Epithelial cell of umbilical artery (primary cell): ENCODE measurements around the gene SEMA6C. TPM values are rescaled to one million over a fixed set of nuclear protein-coding genes. Genes with fewer than 3 reads are reported as not detected.

Experiments
- total RNA-seq: library from RNA; depleted of rRNA; stranded (reverse); fragments of >200 nt; gene quantifications from 2 replicates; pipeline ENCODE4 v1.2.3, GENCODE V29; 2014

Gene SEMA6C, protein sequence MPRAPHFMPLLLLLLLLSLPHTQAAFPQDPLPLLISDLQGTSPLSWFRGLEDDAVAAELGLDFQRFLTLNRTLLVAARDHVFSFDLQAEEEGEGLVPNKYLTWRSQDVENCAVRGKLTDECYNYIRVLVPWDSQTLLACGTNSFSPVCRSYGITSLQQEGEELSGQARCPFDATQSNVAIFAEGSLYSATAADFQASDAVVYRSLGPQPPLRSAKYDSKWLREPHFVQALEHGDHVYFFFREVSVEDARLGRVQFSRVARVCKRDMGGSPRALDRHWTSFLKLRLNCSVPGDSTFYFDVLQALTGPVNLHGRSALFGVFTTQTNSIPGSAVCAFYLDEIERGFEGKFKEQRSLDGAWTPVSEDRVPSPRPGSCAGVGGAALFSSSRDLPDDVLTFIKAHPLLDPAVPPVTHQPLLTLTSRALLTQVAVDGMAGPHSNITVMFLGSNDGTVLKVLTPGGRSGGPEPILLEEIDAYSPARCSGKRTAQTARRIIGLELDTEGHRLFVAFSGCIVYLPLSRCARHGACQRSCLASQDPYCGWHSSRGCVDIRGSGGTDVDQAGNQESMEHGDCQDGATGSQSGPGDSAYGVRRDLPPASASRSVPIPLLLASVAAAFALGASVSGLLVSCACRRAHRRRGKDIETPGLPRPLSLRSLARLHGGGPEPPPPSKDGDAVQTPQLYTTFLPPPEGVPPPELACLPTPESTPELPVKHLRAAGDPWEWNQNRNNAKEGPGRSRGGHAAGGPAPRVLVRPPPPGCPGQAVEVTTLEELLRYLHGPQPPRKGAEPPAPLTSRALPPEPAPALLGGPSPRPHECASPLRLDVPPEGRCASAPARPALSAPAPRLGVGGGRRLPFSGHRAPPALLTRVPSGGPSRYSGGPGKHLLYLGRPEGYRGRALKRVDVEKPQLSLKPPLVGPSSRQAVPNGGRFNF
- total RNA-seq: 5.8 and 8.8 TPM in 2 replicates

DNA sequence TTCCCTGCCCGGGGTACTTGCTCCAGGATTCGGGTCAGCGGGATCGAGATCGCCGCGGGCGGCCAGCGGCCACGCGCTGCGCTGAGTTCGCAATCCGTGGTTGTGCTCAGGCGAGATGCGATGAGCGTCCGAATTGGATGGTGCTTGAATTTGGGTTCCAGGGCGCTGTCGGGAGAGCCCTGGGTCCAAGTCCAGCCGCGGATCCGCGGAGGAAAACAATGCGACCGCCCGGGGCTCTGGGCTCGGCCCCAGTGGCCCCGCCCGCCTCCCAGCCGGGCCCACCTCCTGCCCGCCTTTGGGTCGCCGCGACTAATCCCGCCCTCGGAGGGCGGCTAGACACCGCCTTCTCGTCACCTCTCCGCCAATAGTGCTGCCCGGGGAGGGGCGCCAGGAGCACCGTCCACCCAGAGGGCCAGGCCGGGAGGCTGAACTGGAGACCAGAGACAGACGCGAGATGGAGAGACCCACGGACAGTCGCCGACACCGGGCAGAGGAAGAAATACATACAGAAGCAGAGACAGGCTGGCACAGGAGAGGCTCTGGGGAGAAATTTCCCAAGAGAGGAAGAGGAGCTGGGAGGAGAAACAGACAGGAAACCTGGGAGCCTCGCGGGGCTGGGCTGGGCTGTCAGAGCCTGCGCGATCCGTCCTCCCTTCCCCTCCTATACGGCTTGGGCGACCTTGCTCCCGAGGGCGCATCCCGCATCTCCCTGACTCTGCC, at the start of gene SEMA6C:
SEMA6C (minus strand) TSS at position 220 of the 720 bp plus-strand sequence. CDS start 4,010 bp downstream, outside the sequence.

DNA sequence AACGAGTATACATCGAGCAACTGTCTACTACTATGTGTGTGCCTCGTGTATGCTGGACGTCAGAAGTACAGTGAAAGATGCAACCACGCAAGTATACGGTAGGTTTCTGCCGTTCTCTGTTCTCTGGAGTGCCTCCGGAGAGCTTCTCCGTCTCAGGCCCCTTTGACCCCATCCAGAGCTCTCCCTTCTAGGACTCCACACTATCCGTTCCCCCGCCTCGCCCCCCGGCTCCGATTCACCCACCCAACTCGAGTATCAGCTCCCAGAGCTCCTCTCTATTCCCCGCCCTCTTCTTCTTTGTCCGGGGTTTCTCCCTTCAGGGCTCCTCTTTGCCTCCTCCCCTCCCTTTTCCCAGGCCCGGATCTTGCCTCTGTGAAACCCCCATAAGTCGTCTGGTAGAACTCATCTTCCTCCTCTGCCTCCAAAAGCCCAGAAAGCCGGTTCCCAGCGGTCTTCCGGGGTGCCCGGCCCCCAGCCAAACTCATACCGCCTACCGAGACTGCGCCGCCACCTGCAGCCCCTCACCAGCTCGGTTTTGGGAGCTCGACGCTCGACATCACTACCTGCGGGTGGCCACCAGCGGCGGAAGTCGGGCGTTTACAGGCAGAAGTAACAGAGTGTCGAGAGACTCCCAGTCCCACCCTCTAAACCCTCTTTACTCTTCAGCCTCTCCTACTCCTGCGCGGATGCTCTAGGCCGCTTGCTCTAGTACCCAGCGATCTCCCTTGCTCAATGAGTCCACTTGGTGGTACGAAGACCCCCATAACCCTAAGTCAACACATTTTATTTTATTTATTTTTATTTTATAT, 43.4 kb upstream of the SEMA6C start, which contains the start of gene VPS72:
VPS72 (minus strand) TSS at position 561 of the 809 bp plus-strand sequence; CDS start at position 485, 76 bp downstream.

DNA sequence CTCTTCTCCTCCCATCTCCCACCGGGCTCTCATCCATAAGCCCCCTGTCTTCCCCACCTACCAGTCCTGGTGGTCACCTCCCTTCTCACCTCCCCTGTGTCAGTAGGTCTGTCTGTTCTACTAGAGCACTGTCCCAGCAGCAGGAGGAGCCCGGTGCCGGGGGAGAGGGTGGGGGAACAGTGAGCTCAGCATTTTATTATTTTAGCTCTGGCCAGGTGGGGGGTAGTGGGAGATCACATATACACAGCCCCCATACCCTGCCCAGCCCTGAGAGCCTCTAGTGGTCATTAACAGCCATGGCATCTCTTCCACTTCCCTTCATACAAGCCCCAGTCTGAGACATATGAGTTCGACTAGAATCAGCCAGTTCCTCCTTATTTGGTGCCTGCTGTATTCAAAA, 29.4 kb upstream of the SEMA6C start, which contains the start of gene TMOD4:
TMOD4 (minus strand) TSS at position 119 of the 400 bp plus-strand sequence. CDS start 1,106 bp downstream, outside the sequence.

DNA sequence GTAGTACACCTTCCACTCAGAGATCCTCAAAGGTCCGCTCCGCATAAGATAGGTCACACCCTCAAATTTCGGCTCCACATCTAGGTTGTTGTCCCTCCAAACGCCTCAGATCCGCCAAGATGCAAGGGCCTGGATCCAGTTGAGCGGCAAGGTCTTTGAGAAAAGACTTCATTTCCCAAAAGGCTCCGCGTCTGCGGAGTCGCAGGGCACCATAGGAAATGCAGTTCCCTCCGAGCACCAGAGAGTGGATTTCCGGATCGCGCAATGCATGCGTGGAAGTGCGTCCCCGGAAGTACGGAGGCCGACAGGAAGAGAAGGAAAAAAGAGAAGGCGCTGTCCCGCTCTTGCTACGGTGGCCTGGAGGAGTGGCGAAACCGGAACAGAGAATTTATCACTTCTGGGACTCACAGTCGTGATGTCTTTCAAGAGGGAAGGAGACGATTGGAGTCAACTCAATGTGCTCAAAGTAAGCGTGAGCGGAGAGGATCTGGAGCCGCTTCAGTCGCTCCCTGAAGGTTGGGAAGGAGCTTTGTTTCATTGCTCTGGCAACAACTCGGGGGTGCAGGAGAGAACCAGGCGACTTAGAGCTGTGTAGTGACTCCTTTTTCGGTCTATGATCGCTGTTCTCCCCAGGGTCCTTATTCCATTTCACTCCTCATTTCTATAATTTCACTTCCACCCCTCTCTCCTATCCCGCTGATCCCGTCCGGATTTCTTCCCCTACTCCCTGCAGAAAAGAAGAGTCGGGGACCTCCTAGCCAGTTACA, 19.5 kb upstream of the SEMA6C start, which contains the start of the genes LYSMD1 and SCNM1:
LYSMD1 (minus strand) TSS at position 165 of the 767 bp plus-strand sequence. CDS start 644 bp downstream, outside the sequence.
SCNM1 (plus strand) TSS at position 407 of the 767 bp plus-strand sequence; CDS start at position 416, 9 bp downstream.

DNA sequence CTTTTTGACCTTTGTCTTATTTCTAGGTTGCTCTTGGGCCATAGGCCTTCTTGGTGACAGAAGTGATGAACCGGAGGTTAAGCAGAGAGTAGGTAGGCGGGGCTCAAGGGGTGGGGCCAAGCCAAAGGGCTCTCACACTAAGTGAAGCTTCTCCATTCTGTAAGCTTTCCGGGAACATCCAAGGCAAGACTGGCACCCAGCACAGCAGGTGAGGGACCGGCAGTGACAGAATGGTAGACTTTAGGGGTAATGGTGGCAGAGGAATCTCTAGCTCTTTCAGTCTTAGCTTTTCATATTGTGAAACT, 10.0 kb upstream of the SEMA6C start, which contains the start of gene TNFAIP8L2:
TNFAIP8L2 (plus strand) TSS at position 135 of the 305 bp plus-strand sequence. CDS start 2,049 bp downstream, outside the sequence.

Other genes starting within 250 kb of the SEMA6C start
- 28.9 and 42.6 TPM in 2 replicates for gene SETDB1, start 220.3 kb downstream of the SEMA6C start, total RNA-seq
- gene CERS2, start 171.8 kb downstream of the SEMA6C start, total RNA-seq: 61.1 and 71.1 TPM in 2 replicates
- not detected in 2 replicates for gene ANXA9, start 164.3 kb downstream of the SEMA6C start, total RNA-seq
- 4.5 and 6.2 TPM in 2 replicates for gene MINDY1, start 139.7 kb downstream of the SEMA6C start, total RNA-seq
- gene PRUNE1, start 138.2 kb downstream of the SEMA6C start, total RNA-seq: 4.2 and 5.0 TPM in 2 replicates
- 0.32 and 0.46 TPM in 2 replicates for gene BNIPL, start 110.0 kb downstream of the SEMA6C start, total RNA-seq
- gene C1orf56, start 98.9 kb downstream of the SEMA6C start, total RNA-seq: 1.3 and 1.5 TPM in 2 replicates
- gene CDC42SE1, start 87.0 kb downstream of the SEMA6C start, total RNA-seq: 67.6 and 76.9 TPM in 2 replicates
- gene MLLT11, start 86.2 kb downstream of the SEMA6C start, total RNA-seq: 3.8 and 5.8 TPM in 2 replicates
- 4.5 and 6.5 TPM in 2 replicates for gene GABPB2, start 75.9 kb downstream of the SEMA6C start, total RNA-seq
- gene TNFAIP8L2, start 10.0 kb upstream of the SEMA6C start, total RNA-seq: not detected in 2 replicates
- gene LYSMD1, start 19.3 kb upstream of the SEMA6C start, total RNA-seq: 2.6 and 4.4 TPM in 2 replicates
- gene SCNM1, start 19.5 kb upstream of the SEMA6C start, total RNA-seq: 20.4 and 20.5 TPM in 2 replicates
- not detected in 2 replicates for gene TMOD4, start 29.4 kb upstream of the SEMA6C start, total RNA-seq
- 69.8 and 76.7 TPM in 2 replicates for gene VPS72, start 43.6 kb upstream of the SEMA6C start, total RNA-seq
- gene PIP5K1A, start 51.9 kb upstream of the SEMA6C start, total RNA-seq: 45.1 and 48.6 TPM in 2 replicates
- 255 and 270 TPM in 2 replicates for gene PSMD4, start 108.1 kb upstream of the SEMA6C start, total RNA-seq
- 6.7 and 6.8 TPM in 2 replicates for gene ZNF687, start 135.7 kb upstream of the SEMA6C start, total RNA-seq
- gene PI4KB, start 180.8 kb upstream of the SEMA6C start, total RNA-seq: 29.2 and 37.8 TPM in 2 replicates
- gene RFX5, start 200.6 kb upstream of the SEMA6C start, total RNA-seq: 44.8 and 63.5 TPM in 2 replicates
- gene SELENBP1, start 226.1 kb upstream of the SEMA6C start, total RNA-seq: 11.0 and 18.7 TPM in 2 replicates